ENCODE measurements around the gene PCSK6.

GRCh38 chr15:101305820-101306255 is 183.7 kb downstream of the PCSK6 start:
- TF ChIP-seq, protein P1, sequence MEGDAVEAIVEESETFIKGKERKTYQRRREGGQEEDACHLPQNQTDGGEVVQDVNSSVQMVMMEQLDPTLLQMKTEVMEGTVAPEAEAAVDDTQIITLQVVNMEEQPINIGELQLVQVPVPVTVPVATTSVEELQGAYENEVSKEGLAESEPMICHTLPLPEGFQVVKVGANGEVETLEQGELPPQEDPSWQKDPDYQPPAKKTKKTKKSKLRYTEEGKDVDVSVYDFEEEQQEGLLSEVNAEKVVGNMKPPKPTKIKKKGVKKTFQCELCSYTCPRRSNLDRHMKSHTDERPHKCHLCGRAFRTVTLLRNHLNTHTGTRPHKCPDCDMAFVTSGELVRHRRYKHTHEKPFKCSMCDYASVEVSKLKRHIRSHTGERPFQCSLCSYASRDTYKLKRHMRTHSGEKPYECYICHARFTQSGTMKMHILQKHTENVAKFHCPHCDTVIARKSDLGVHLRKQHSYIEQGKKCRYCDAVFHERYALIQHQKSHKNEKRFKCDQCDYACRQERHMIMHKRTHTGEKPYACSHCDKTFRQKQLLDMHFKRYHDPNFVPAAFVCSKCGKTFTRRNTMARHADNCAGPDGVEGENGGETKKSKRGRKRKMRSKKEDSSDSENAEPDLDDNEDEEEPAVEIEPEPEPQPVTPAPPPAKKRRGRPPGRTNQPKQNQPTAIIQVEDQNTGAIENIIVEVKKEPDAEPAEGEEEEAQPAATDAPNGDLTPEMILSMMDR (IDR thresholded peaks at IDR 0.05; ENCODE audit: low read depth, low read length, poor library complexity, severe bottlenecking): no peak
- TF ChIP-seq EZH2phosphoT487 (IDR thresholded peaks at IDR 0.05; ENCODE audit: borderline replicate concordance, low read length): no peak
